HCT116 (cell line): ENCODE results near the gene RENBP. TPM values are rescaled to one million over a fixed set of nuclear protein-coding genes. Genes with fewer than 3 reads are reported as not detected.

Experiments
- ATAC-seq: fragments of 200-7000 bp; cut with Tn5 transposase; 2 replicates; pipeline ENCODE4 v1.9.1; 2020; ENCODE audit warnings: mild to moderate bottlenecking, moderate library complexity
- BruUV-seq: library from RNA; stranded (reverse); fragments of 400-500 nt; replicated peaks from 2 replicates; lab custom pipeline; 2021; lab: Mats Ljungman, UMichigan
- CTCF ChIA-PET: fragments of 300-600 bp; sonication (Branson Sonifier 250); formaldehyde crosslinking; loops from one replicate; lab custom pipeline; 2021; ENCODE audit warnings: antibody characterized with exemption; lab: Charles Lee
- POLR2A ChIA-PET: fragments of 300-600, 350-600 bp; sonication (Branson Sonifier 250); formaldehyde crosslinking; loops from one replicate; lab custom pipeline; 2021; ENCODE audit warnings: antibody characterized with exemption; lab: Charles Lee
- RAD21 ChIA-PET, 2 experiments: fragments of 300-600 bp; sonication (Branson Sonifier 250); formaldehyde crosslinking; loops; one replicate each; lab custom pipeline; 2023; ENCODE audit warnings: low total read pairs in 2 of 2; ENCODE audit not compliant: uncharacterized antibody in 2 of 2, unreplicated experiment in 2 of 2, low non-redundant PET in 1 of 2; lab: Charles Lee
- DNase-seq: peaks from one replicate; pipeline ENCODE4 v3.0.0-alpha.2; 2010; ENCODE audit warnings: low read depth, low spot score
- H2AFZ ChIP-seq: fragments of 200-600 bp; shearing (Covaris generic), sonication (generic); 2 replicates; pipeline ENCODE4 v1.6.1; 2017; ENCODE audit warnings: low read depth, mixed run types, mixed read lengths, antibody characterized with exemption, low read length; ENCODE audit not compliant: poor library complexity, severe bottlenecking
- H3K27ac ChIP-seq: 2 replicates; pipeline ENCODE4 v1.5.1; 2012; ENCODE audit warnings: low read depth, low read length
- H3K27me3 ChIP-seq: fragments of 200-600 bp; sonication (generic); 2 replicates; pipeline ENCODE4 v1.6.1; 2016; ENCODE audit warnings: mixed run types, low read length, mixed read lengths; ENCODE audit not compliant: insufficient read depth
- H3K36me3 ChIP-seq, 2 experiments: fragments of 200-500 bp in 1 of 2; fragments of 200-600 bp in 1 of 2; sonication (Bioruptor generic) in 1 of 2; sonication (generic) in 1 of 2; 2 replicates each; pipeline versions ENCODE4 v1.5.1 to v1.6.1; 2014 to 2016; ENCODE audit warnings: low read length in 2 of 2, inconsistent platforms in 1 of 2, mixed read lengths in 1 of 2, mixed run types in 1 of 2; ENCODE audit not compliant: insufficient read depth in 2 of 2, control insufficient read depth in 1 of 2
- H3K4me1 ChIP-seq, 2 experiments: fragments of 200-600 bp in 1 of 2; sonication (generic) in 1 of 2; 2 replicates each; pipeline versions ENCODE4 v1.5.1 to v1.6.1; 2012 to 2017; ENCODE audit warnings: low read length in 2 of 2, inconsistent platforms in 1 of 2, mild to moderate bottlenecking in 1 of 2, mixed read lengths in 1 of 2, mixed run types in 1 of 2, moderate library complexity in 1 of 2; ENCODE audit not compliant: insufficient read depth in 2 of 2, control insufficient read depth in 1 of 2
- H3K4me2 ChIP-seq: fragments of 200-600 bp; sonication (generic); 2 replicates; pipeline ENCODE4 v1.6.1; 2017; ENCODE audit warnings: mixed run types, low read length, mixed read lengths
- H3K4me3 ChIP-seq, 2 experiments: fragments of 200-600 bp in 1 of 2; sonication (generic) in 1 of 2; replicated peaks in 1 of 2; 2 replicates each; pipeline ENCODE4 v1.5.1; 2011 to 2016; ENCODE audit warnings: low read length in 2 of 2, control low read depth in 1 of 2, low read depth in 1 of 2, mild to moderate bottlenecking in 1 of 2, mixed read lengths in 1 of 2, mixed run types in 1 of 2
- H3K79me2 ChIP-seq: fragments of 200-600 bp; sonication (generic); 2 replicates; pipeline ENCODE4 v1.6.1; 2017; ENCODE audit warnings: mild to moderate bottlenecking, mixed run types, low read length, moderate library complexity, mixed read lengths; ENCODE audit not compliant: insufficient read depth
- H3K9ac ChIP-seq: fragments of 200-600 bp; sonication (generic); 2 replicates; pipeline ENCODE4 v1.6.1; 2016; ENCODE audit warnings: low read length, mixed read lengths
- H3K9me2 ChIP-seq: fragments of 200-600 bp; sonication (generic), shearing (Covaris generic); 2 replicates; pipeline ENCODE4 v1.6.1; 2017; ENCODE audit warnings: mixed run types, mild to moderate bottlenecking, moderate library complexity; ENCODE audit not compliant: insufficient read depth
- H3K9me3 ChIP-seq, 2 experiments: fragments of 200-500 bp in 1 of 2; fragments of 200-600 bp in 1 of 2; sonication (Bioruptor generic) in 1 of 2; sonication (generic) in 1 of 2; 2 replicates each; pipeline ENCODE4 v1.6.1; 2014 to 2017; ENCODE audit warnings: low read length in 2 of 2, mixed read lengths in 2 of 2, inconsistent platforms in 1 of 2, low read depth in 1 of 2, mild to moderate bottlenecking in 1 of 2, mixed run types in 1 of 2, moderate library complexity in 1 of 2; ENCODE audit not compliant: control insufficient read depth in 1 of 2, insufficient read depth in 1 of 2
- H4K20me1 ChIP-seq: fragments of 200-600 bp; sonication (generic), shearing (Covaris generic); 2 replicates; pipeline ENCODE4 v1.6.1; 2017; ENCODE audit warnings: mixed run types, mild to moderate bottlenecking, moderate library complexity; ENCODE audit not compliant: insufficient read depth
- ELF1 ChIP-seq: IDR thresholded peaks from 2 replicates; pipeline ENCODE4 v1.6.1; 2012; ENCODE audit warnings: low read depth, borderline replicate concordance
- EZH2phosphoT487 ChIP-seq: fragments of 200-600 bp; IDR thresholded peaks from 2 replicates; pipeline ENCODE4 v1.6.1; 2018; ENCODE audit warnings: antibody characterized with exemption, borderline replicate concordance
- JUND ChIP-seq: IDR thresholded peaks from 2 replicates; pipeline ENCODE4 v1.6.1; 2012
- POLR2A ChIP-seq: IDR thresholded peaks from 2 replicates; pipeline ENCODE4 v1.7.0; 2011; ENCODE audit warnings: borderline replicate concordance; ENCODE audit not compliant: insufficient read depth, insufficient read length; ENCODE audit errors: extremely low read depth
- POLR2AphosphoS5 ChIP-seq: IDR thresholded peaks from 2 replicates; pipeline ENCODE4 v1.6.1; 2011; ENCODE audit warnings: mild to moderate bottlenecking, low read depth, low read length, moderate library complexity
- TCF7L2 ChIP-seq: IDR thresholded peaks from 2 replicates; pipeline ENCODE4 v1.7.0; 2011; ENCODE audit warnings: borderline replicate concordance, inconsistent platforms; ENCODE audit not compliant: insufficient read depth, insufficient read length; ENCODE audit errors: extremely low read depth
- ZNF274 ChIP-seq: fragments of 200-500 bp; sonication (Bioruptor generic); IDR thresholded peaks from 2 replicates; pipeline ENCODE4 v1.6.1; 2014; ENCODE audit warnings: mild to moderate bottlenecking, low read depth, low read length, inconsistent platforms
- intact Hi-C: fragments of 100-400 bp; cut with micrococcal nuclease; formaldehyde crosslinking; loops from 2 replicates; pipeline ENCODE4 v1.10.0; 2022
- total RNA-seq: library from RNA; stranded (reverse); gene quantifications from one replicate; pipeline ENCODE4 v1.2.1, GENCODE V29; 2021; ENCODE audit not compliant: unreplicated experiment
- TF ChIP-seq, protein P1 (sequence below): IDR thresholded peaks from 2 replicates; pipeline ENCODE4 v1.6.1; 2012
- TF ChIP-seq, protein P2 (sequence below), 3 experiments: fragments of 200-600 bp in 1 of 3; sonication (generic) in 1 of 3; IDR thresholded peaks in 2 of 3; conservative IDR thresholded peaks in 1 of 3; 2 replicates each; pipeline ENCODE4 v1.5.1; 2012 to 2017; ENCODE audit warnings: low read depth in 2 of 3, low read length in 2 of 3, antibody characterized with exemption in 1 of 3, borderline replicate concordance in 1 of 3, control low read depth in 1 of 3, mild to moderate bottlenecking in 1 of 3, mixed read lengths in 1 of 3, mixed run types in 1 of 3, moderate library complexity in 1 of 3; ENCODE audit not compliant: insufficient read depth in 1 of 3

RENBP gene
- total RNA-seq, 1 experiment from 2014 or later: 1.3 TPM

DNA sequence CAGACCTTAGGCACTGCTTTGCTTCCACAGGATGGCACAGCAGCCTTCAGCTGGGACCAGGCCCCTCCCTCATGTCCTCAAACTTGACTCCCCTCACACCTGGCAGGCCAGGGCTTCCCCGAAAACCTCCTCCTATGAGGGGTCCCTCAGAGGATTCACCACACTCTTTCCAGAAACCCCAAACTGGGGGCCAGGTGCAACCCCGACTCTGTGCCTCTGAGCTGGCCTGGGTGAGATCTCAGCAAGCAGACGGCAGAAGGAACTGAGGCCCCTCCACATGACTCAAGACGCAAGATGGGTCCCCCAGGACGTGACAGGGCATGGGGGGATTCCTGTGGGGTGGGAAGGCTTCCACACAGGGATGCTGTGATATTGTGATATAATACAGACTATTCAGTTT is 21.0 kb upstream of the RENBP start:
- RAD21 ChIA-PET: no interaction called here
- POLR2A ChIA-PET: no interaction called here
- CTCF ChIA-PET: no interaction called here
- intact Hi-C loops: no loop called here
- no peak overlapping the region for H3K4me2 ChIP-seq
- peaks cover 7 to 13% of the 10 kb centered on the region in 2 experiments; a peak in 3 of 4 replicates for H3K4me1 ChIP-seq
- TF ChIP-seq POLR2AphosphoS5 (no peak), POLR2A (no peak), ELF1 (no peak), JUND (no peak), ZNF274 (no peak), EZH2phosphoT487 (no peak), TCF7L2 (no peak)
- TF ChIP-seq, protein P1, sequence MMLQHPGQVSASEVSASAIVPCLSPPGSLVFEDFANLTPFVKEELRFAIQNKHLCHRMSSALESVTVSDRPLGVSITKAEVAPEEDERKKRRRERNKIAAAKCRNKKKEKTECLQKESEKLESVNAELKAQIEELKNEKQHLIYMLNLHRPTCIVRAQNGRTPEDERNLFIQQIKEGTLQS: no peak
- TF ChIP-seq, protein P2, sequence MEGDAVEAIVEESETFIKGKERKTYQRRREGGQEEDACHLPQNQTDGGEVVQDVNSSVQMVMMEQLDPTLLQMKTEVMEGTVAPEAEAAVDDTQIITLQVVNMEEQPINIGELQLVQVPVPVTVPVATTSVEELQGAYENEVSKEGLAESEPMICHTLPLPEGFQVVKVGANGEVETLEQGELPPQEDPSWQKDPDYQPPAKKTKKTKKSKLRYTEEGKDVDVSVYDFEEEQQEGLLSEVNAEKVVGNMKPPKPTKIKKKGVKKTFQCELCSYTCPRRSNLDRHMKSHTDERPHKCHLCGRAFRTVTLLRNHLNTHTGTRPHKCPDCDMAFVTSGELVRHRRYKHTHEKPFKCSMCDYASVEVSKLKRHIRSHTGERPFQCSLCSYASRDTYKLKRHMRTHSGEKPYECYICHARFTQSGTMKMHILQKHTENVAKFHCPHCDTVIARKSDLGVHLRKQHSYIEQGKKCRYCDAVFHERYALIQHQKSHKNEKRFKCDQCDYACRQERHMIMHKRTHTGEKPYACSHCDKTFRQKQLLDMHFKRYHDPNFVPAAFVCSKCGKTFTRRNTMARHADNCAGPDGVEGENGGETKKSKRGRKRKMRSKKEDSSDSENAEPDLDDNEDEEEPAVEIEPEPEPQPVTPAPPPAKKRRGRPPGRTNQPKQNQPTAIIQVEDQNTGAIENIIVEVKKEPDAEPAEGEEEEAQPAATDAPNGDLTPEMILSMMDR (IDR thresholded peaks at IDR 0.05 in 2 of 3, conservative IDR thresholded peaks at IDR 0.05 in 1 of 3; ENCODE audit: borderline replicate concordance in 1 of 3, insufficient read depth in 1 of 3, low read depth in 2 of 3, low read length in 2 of 3): no peak
- DNase-seq: no peak
- no peaks in the 10 kb centered on the region for H3K27me3 ChIP-seq
- ATAC-seq: no peak
- no peak overlapping the region for H3K9ac ChIP-seq
- H2AFZ ChIP-seq: no peak overlapping the region
- peaks cover 9 to 22% of the 10 kb centered on the region in 2 experiments; a peak in 3 of 4 replicates for H3K36me3 ChIP-seq
- H3K9me2 ChIP-seq: no peaks in the 10 kb centered on the region
- no peaks in the 10 kb centered on the region for H3K9me3 ChIP-seq
- BruUV-seq: no TSS peak
- H4K20me1 ChIP-seq: no peaks in the 10 kb centered on the region
- H3K79me2 ChIP-seq: peaks cover 92% of the 10 kb centered on the region
- no peak overlapping the region for H3K27ac ChIP-seq
- no peak overlapping the region for H3K4me3 ChIP-seq
